MM.1S (cell line): Measurements from ENCODE around the gene TBC1D23.
"Not testable (repeated sequence)": the region's sequence is repeated elsewhere in the genome, so short reads cannot be mapped to it uniquely, and the experiment has no call there.

Experiments
- DNase-seq: peaks from one replicate; pipeline ENCODE4 v3.0.0-alpha.2; 2015
- H2AFZ ChIP-seq: fragments of 300-600 bp; sonication (generic); 2 replicates; pipeline ENCODE4 v1.6.0; 2016; ENCODE audit warnings: antibody characterized with exemption, low read length
- H3F3A ChIP-seq: fragments of 300-600 bp; sonication (generic); 2 replicates; pipeline ENCODE4 v1.6.1; 2016; ENCODE audit warnings: mild to moderate bottlenecking, antibody characterized with exemption, low read length, moderate library complexity, mixed read lengths; ENCODE audit not compliant: insufficient read depth
- H3K27ac ChIP-seq: fragments of 300-600 bp; sonication (generic); 2 replicates; pipeline ENCODE4 v1.5.1; 2016; ENCODE audit warnings: mild to moderate bottlenecking, low read length
- H3K27me3 ChIP-seq: fragments of 300-600 bp; sonication (generic); replicated peaks from 2 replicates; pipeline ENCODE4 v1.6.0; 2016; ENCODE audit warnings: low read length; ENCODE audit not compliant: insufficient read depth
- H3K36me3 ChIP-seq: fragments of 300-600 bp; sonication (generic); replicated peaks from 2 replicates; pipeline ENCODE4 v1.6.1; 2016; ENCODE audit warnings: mild to moderate bottlenecking, low read length, mixed read lengths; ENCODE audit not compliant: insufficient read depth
- H3K4me1 ChIP-seq: fragments of 300-600 bp; sonication (generic); 2 replicates; pipeline ENCODE4 v1.6.1; 2016; ENCODE audit warnings: low read length, mixed read lengths
- H3K4me2 ChIP-seq: fragments of 300-600 bp; sonication (generic); 2 replicates; pipeline ENCODE4 v1.6.0; 2016; ENCODE audit warnings: low read depth, low read length
- H3K4me3 ChIP-seq: fragments of 300-600 bp; sonication (generic); 2 replicates; pipeline ENCODE4 v1.5.1; 2016; ENCODE audit warnings: low read length, mixed read lengths
- H3K79me2 ChIP-seq: fragments of 300-600 bp; sonication (generic); 2 replicates; pipeline ENCODE4 v1.6.1; 2016; ENCODE audit warnings: mixed run types, low read length, mixed read lengths
- H3K9ac ChIP-seq: fragments of 300-600 bp; sonication (generic); 2 replicates; pipeline ENCODE4 v1.6.1; 2016; ENCODE audit warnings: low read length, mixed read lengths
- H3K9me2 ChIP-seq: fragments of 300-600 bp; sonication (generic); replicated peaks from 2 replicates; pipeline ENCODE4 v1.6.1; 2016; ENCODE audit warnings: mild to moderate bottlenecking, low read length, mixed read lengths; ENCODE audit not compliant: insufficient read depth
- H3K9me3 ChIP-seq: fragments of 300-600 bp; sonication (generic); replicated peaks from 2 replicates; pipeline ENCODE4 v1.6.1; 2016; ENCODE audit warnings: mild to moderate bottlenecking, low read length, mixed read lengths; ENCODE audit not compliant: insufficient read depth
- H4K20me1 ChIP-seq: fragments of 300-600 bp; sonication (generic); 2 replicates; pipeline ENCODE4 v1.6.1; 2016; ENCODE audit warnings: mild to moderate bottlenecking, low read length, moderate library complexity, mixed read lengths; ENCODE audit not compliant: insufficient read depth
- EZH2 ChIP-seq: fragments of 300-600 bp; sonication (generic); optimal IDR thresholded peaks from 2 replicates; pipeline ENCODE3; 2017; ENCODE audit warnings: low read depth, mild to moderate bottlenecking, antibody characterized with exemption, low read length, mixed read lengths
- EZH2phosphoT487 ChIP-seq: fragments of 300-600 bp; sonication (generic); IDR thresholded peaks from 2 replicates; pipeline ENCODE4 v1.6.1; 2018; ENCODE audit warnings: antibody characterized with exemption, low read length
- TF ChIP-seq, protein P1 (sequence below): fragments of 300-600 bp; sonication (generic); IDR thresholded peaks from 2 replicates; pipeline ENCODE4 v1.5.1; 2016; ENCODE audit warnings: antibody characterized with exemption, low read length, mixed read lengths

Gene TBC1D23

DNA sequence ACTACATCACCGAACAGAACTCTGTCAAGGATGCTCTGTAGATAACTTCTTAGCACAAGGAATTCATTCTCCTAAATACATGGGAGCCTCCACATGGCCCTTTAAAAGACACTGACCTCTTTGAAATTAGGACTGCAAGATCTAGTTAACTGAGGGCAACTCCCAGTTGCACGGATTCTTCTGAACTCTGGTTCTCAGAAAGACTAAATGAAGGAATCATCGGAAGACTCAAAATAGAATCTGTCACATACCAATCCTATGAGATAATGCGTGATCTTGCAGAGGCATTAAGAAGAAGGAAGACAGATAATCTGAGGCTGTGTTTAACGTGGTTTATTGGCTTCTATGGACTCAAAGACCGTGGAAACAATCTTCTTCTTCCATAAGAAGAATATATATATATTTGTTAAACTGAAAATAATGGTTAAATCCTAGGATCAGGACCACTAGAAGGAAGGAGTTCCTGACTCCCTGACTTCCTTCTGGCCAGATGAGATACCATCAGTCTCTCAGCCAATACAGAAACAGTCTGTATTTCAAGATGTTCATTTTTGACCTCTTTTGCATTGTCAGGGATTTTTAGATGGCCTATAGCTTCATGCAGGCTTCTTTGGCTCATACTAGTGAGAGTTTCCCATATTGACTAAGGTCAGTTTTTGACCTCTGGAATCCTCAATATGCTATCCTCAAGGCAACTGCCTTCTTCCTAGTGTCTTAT is 33.9 kb upstream of the TBC1D23 start:
- no peaks in the 10 kb centered on the region for H3K4me1 ChIP-seq
- no peak for TF ChIP-seq EZH2phosphoT487
- TF ChIP-seq EZH2, result no peak
- TF ChIP-seq, protein P1, sequence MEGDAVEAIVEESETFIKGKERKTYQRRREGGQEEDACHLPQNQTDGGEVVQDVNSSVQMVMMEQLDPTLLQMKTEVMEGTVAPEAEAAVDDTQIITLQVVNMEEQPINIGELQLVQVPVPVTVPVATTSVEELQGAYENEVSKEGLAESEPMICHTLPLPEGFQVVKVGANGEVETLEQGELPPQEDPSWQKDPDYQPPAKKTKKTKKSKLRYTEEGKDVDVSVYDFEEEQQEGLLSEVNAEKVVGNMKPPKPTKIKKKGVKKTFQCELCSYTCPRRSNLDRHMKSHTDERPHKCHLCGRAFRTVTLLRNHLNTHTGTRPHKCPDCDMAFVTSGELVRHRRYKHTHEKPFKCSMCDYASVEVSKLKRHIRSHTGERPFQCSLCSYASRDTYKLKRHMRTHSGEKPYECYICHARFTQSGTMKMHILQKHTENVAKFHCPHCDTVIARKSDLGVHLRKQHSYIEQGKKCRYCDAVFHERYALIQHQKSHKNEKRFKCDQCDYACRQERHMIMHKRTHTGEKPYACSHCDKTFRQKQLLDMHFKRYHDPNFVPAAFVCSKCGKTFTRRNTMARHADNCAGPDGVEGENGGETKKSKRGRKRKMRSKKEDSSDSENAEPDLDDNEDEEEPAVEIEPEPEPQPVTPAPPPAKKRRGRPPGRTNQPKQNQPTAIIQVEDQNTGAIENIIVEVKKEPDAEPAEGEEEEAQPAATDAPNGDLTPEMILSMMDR, result no peak
- no peaks in the 10 kb centered on the region for H3K27me3 ChIP-seq
- H3K9me3 ChIP-seq, result no peaks in the 10 kb centered on the region
- H2AFZ ChIP-seq, result no peak overlapping the region
- H3K27ac ChIP-seq, result no peak overlapping the region
- no peak overlapping the region for H3K9ac ChIP-seq
- no peaks in the 10 kb centered on the region for H3K36me3 ChIP-seq
- H3K4me3 ChIP-seq, result no peak overlapping the region
- no peak for DNase-seq
- no peaks in the 10 kb centered on the region for H4K20me1 ChIP-seq
- H3F3A ChIP-seq, result no peaks in the 10 kb centered on the region
- H3K4me2 ChIP-seq, result no peak overlapping the region
- no peaks in the 10 kb centered on the region for H3K9me2 ChIP-seq
- H3K79me2 ChIP-seq, result no peaks in the 10 kb centered on the region

DNA sequence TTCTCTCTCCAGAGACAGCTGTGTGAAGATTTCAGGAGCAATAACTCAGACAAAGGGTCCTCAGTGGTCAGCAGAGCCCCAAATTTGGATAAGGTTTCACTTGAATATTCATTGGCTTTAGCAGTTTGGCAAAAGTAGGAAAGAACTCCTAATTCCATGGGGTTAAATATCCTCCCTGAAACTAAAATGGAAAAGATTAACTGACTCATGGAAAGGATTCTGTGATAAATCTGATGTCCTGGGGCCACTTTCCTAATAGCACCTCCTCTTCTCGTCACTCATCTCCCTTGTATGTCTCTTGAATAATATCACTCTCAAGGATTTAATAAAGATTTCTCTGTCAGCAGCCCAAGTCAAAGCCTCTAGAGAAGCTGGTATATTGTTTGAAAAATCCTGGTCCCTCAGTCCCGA is 33.3 kb upstream of the TBC1D23 start:
- Histone ChIP-seq H3K27me3 (no peaks in the 10 kb centered on the region), H3K4me1 (no peaks in the 10 kb centered on the region), H3K9me3 (no peaks in the 10 kb centered on the region), H3K36me3 (no peaks in the 10 kb centered on the region), H2AFZ (no peak overlapping the region), H3K9ac (no peak overlapping the region), H3K79me2 (no peaks in the 10 kb centered on the region), H3K9me2 (no peaks in the 10 kb centered on the region), H3K27ac (no peak overlapping the region), H3F3A (no peaks in the 10 kb centered on the region), H4K20me1 (no peaks in the 10 kb centered on the region), H3K4me3 (no peak overlapping the region), H3K4me2 (no peak overlapping the region)
- TF ChIP-seq, protein P1, result no peak
- no peak for TF ChIP-seq EZH2phosphoT487
- TF ChIP-seq EZH2, result no peak
- no peak for DNase-seq

DNA sequence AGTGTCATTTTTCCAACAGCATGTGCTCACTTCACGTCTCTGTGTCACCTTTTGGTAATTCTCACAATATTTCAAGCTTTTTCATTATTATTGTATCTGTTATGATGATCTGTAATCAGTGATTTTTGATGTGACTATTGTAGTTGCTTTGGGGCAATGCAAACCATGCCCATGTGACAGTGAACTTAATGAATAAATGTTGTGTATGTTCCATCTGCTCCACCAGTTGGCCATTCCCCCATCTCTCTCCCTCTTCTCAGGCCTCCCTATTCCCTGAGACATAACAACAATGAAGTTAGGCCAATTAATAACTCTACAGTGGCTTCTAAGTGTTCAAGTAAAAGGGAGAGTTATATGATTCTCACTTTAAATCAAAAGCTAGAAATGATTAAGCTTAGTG is 32.5 kb upstream of the TBC1D23 start:
- no peaks in the 10 kb centered on the region for H3K4me1 ChIP-seq
- DNase-seq, result no peak
- no peaks in the 10 kb centered on the region for H3K9me2 ChIP-seq
- H3K9me3 ChIP-seq, result no peaks in the 10 kb centered on the region
- no peak overlapping the region for H3K27ac ChIP-seq
- H3K4me2 ChIP-seq, result no peak overlapping the region
- H3F3A ChIP-seq, result no peaks in the 10 kb centered on the region
- no peaks in the 10 kb centered on the region for H4K20me1 ChIP-seq
- H3K4me3 ChIP-seq, result no peak overlapping the region
- no peak overlapping the region for H2AFZ ChIP-seq
- H3K79me2 ChIP-seq, result no peaks in the 10 kb centered on the region
- H3K27me3 ChIP-seq, result no peaks in the 10 kb centered on the region
- H3K36me3 ChIP-seq, result no peaks in the 10 kb centered on the region
- no peak overlapping the region for H3K9ac ChIP-seq
- TF ChIP-seq EZH2 (no peak), EZH2phosphoT487 (no peak)
- TF ChIP-seq, protein P1, result no peak

DNA sequence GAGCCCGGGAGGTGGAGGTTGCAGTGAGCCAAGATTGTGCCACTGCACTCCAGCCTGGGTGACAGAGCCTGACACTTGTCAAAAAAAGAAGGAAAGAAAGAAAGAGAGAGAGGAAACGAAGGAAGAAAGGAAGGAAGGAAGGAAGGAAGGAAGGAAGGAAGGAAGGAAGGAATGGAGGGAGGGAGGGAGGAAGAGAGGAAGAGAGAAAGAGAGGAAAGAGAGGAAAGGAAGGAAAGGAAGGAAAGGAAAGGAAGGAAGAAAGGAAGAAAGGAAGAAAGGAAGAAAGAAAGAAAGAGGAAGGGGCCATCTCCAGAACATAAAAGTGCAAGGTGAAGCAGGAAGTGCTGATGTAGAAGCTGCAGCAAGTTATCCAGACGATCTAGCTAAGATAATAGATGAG is 31.6 kb upstream of the TBC1D23 start:
- H3K4me1 ChIP-seq, H3K4me3 ChIP-seq, H3K79me2 ChIP-seq, H3K27ac ChIP-seq, DNase-seq, H3F3A ChIP-seq, H2AFZ ChIP-seq, H3K36me3 ChIP-seq, H3K9me3 ChIP-seq, H3K4me2 ChIP-seq, H3K9me2 ChIP-seq, H4K20me1 ChIP-seq, H3K27me3 ChIP-seq, H3K9ac ChIP-seq: not testable (repeated sequence)
